ENCODE measurements around the gene GOLGA8S. TPM values are rescaled to one million over a fixed set of nuclear protein-coding genes. Genes with fewer than 3 reads are reported as not detected.

Gene GOLGA8S
- total and polyA plus RNA-seq, 2 experiments from 2014 or later, result 0.05 TPM; not detected in 1

GRCh38 chr15:23402140-23402539, 47.6 kb downstream of the GOLGA8S start (continued):
- no peak for TF ChIP-seq ZNF462 (CRISPR knock-in tag; IDR thresholded peaks at IDR 0.05)

GRCh38 chr15:23402544-23402943, 48.0 kb downstream of the GOLGA8S start:
- peaks cover 77% of the 10 kb centered on the region for H3K9me3 Mint-ChIP-seq
- Histone ChIP-seq H3K4me3 (no peak overlapping the region), H3K27ac (ENCODE audit: low read depth) (no peak overlapping the region), H2AFZ (no peak overlapping the region), H3K27me3 (ENCODE audit: insufficient read depth) (no peaks in the 10 kb centered on the region), H3K4me1 (ENCODE audit: insufficient read depth) (no peaks in the 10 kb centered on the region), H3K9me2 (ENCODE audit: insufficient read depth) (no peaks in the 10 kb centered on the region; the same call in 1 of the 2 replicates), H4K20me1 (replicated peaks; ENCODE audit: insufficient read depth) (no peaks in the 10 kb centered on the region), H3K36me3 (ENCODE audit: insufficient read depth) (no peaks in the 10 kb centered on the region), H3F3A (replicated peaks; ENCODE audit: low read depth) (no peaks in the 10 kb centered on the region), H3K4me2 (no peak overlapping the region), H3K79me2 (replicated peaks; ENCODE audit: insufficient read depth) (no peaks in the 10 kb centered on the region)
- DNase-seq (ENCODE audit: low spot score), result no peak
- H3K4me1 Mint-ChIP-seq, result no peaks in the 10 kb centered on the region; the same call in 2 of the 3 replicates
- H3K36me3 Mint-ChIP-seq (ENCODE audit: low read depth), result peaks cover 2% of the 10 kb centered on the region; the same call in 2 of the 3 replicates
- H3K27me3 Mint-ChIP-seq (ENCODE audit: insufficient read depth, low read depth, poor library complexity), result peaks cover 3% of the 10 kb centered on the region
- no peak overlapping the region for H3K4me3 Mint-ChIP-seq
- ATAC-seq, result no peak
- no peak overlapping the region for H3K27ac Mint-ChIP-seq
- TF ChIP-seq EZH2 (IDR thresholded peaks at IDR 0.05; ENCODE audit: low read depth, unreplicated experiment) (no peak), STAT1 (IDR thresholded peaks at IDR 0.05; ENCODE audit: unreplicated experiment) (no peak), POLR2AphosphoS5 (IDR thresholded peaks at IDR 0.05; ENCODE audit: low read depth) (no peak), CREB1 (CRISPR knock-in tag; IDR thresholded peaks at IDR 0.05; ENCODE audit: low read depth) (no peak), REST (IDR thresholded peaks at IDR 0.05; ENCODE audit: unreplicated experiment) (no peak), ETS1 (IDR thresholded peaks at IDR 0.05) (no peak), NANOG (IDR thresholded peaks at IDR 0.05; ENCODE audit: borderline replicate concordance) (no peak)
